MCF 10A (cell line): ENCODE results near the gene KLK6. TPM values are rescaled to one million over a fixed set of nuclear protein-coding genes. Genes with fewer than 3 reads are reported as not detected.
A peak's percentile ranks its signal among the peaks of the same experiment; 100 is the strongest.

ENCODE experiments used
- Bru-seq: library from RNA; stranded (reverse); fragments of 400-500 nt; gene quantifications from one replicate; lab custom pipeline; 2021; lab: Mats Ljungman, UMichigan
- BruChase-seq, 2 experiments: library from RNA; stranded (reverse); fragments of 400-500 nt; gene quantifications; one replicate each; lab custom pipeline; 2021; lab: Mats Ljungman, UMichigan
- BruUV-seq: library from RNA; stranded (reverse); fragments of 400-500 nt; replicated peaks from 2 replicates; lab custom pipeline; 2021; lab: Mats Ljungman, UMichigan
- CTCF ChIA-PET: fragments of 300-600 bp; sonication (Branson Sonifier 250); formaldehyde crosslinking; extraction: SDS; loops from one replicate; lab custom pipeline; 2021; ENCODE audit warnings: antibody characterized with exemption, inconsistent platforms; lab: Yijun Ruan, JAX
- POLR2A ChIA-PET: fragments of 300-600, 350-650 bp; sonication (Branson Sonifier 250); formaldehyde crosslinking; extraction: SDS; loops from one replicate; lab custom pipeline; 2020; ENCODE audit warnings: antibody characterized with exemption, inconsistent platforms; lab: Yijun Ruan, JAX
- DNase-seq: peaks from one replicate; pipeline ENCODE4 v3.0.0-alpha.2; 2018; ENCODE audit not compliant: unreplicated experiment
- H3K27ac Mint-ChIP-seq: one replicate; pipeline ENCODE4 v1.8.0; 2022; ENCODE audit warnings: mild to moderate bottlenecking, low read depth, mixed read lengths; ENCODE audit not compliant: unreplicated experiment
- H3K27me3 Mint-ChIP-seq: one replicate; pipeline ENCODE4 v1.8.0; 2022; ENCODE audit warnings: mixed read lengths; ENCODE audit not compliant: insufficient read depth, unreplicated experiment
- H3K36me3 Mint-ChIP-seq: one replicate; pipeline ENCODE4 v1.8.0; 2022; ENCODE audit warnings: mild to moderate bottlenecking, moderate library complexity, mixed read lengths; ENCODE audit not compliant: insufficient read depth, unreplicated experiment
- H3K4me1 Mint-ChIP-seq: one replicate; pipeline ENCODE4 v1.8.0; 2022; ENCODE audit warnings: mixed read lengths; ENCODE audit not compliant: insufficient read depth, unreplicated experiment
- H3K4me3 Mint-ChIP-seq: one replicate; pipeline ENCODE4 v1.8.0; 2022; ENCODE audit warnings: mild to moderate bottlenecking, moderate library complexity, mixed read lengths; ENCODE audit not compliant: unreplicated experiment
- H3K9me3 Mint-ChIP-seq: one replicate; pipeline ENCODE4 v1.8.0; 2022; ENCODE audit warnings: mixed read lengths; ENCODE audit not compliant: unreplicated experiment
- CTCF ChIP-seq: fragments of 200-600 bp; IDR thresholded peaks from one replicate; pipeline ENCODE4 v1.8.0; 2022; ENCODE audit warnings: antibody characterized with exemption, mild to moderate bottlenecking; ENCODE audit not compliant: unreplicated experiment
- intact Hi-C: fragments of 100-400 bp; cut with micrococcal nuclease; formaldehyde crosslinking; loops from 2 replicates; pipeline ENCODE4 v1.14.1; 2022
- long read RNA-seq: library from polyadenylated mRNA; stranded (forward); transcript quantifications from one replicate; pipeline ENCODE4 v2.0.0, GENCODE V29; 2022
- total RNA-seq: library from RNA; stranded (reverse); gene quantifications from 2 replicates; pipeline ENCODE4 v1.2.3, GENCODE V29; 2022

KLK6 gene
- total RNA-seq (not detected in 2 replicates), Bru-seq, nascent RNA (not detected), BruChase-seq, experiment 1, labeled RNA remaining after a 6-hour chase (not detected), BruChase-seq, experiment 2, labeled RNA remaining after a 2-hour chase (percentile 8 among the genes with signal in this experiment)
- long read RNA-seq, result 0 reads

- ChIA-PET CTCF (no interaction called here), POLR2A (no interaction called here)
- no peak for TF ChIP-seq CTCF
- Mint-ChIP-seq H3K9me3 (no peaks in the 10 kb centered on the region), H3K36me3 (no peaks in the 10 kb centered on the region), H3K4me3 (no peak within 1 kb of the TSS), H3K27me3 (no peaks in the 10 kb centered on the region), H3K4me1 (no peaks in the 10 kb centered on the region), H3K27ac (peak within 1 kb of the TSS; percentile 72)
- intact Hi-C loops, result no loop called here
- DNase-seq, result peak; percentile 12
- BruUV-seq, result no TSS peak
Measured at GRCh38 chr19:50969413-50969760, at the start of gene KLK6. TSS of gene KLK6 (minus strand) at chr19:50969591. CDS start at chr19:50968104, 1,487 bp downstream.

GRCh38 chr19:51018745-51019543, 49.6 kb upstream of the KLK6 start:
- H3K36me3 Mint-ChIP-seq, result no peaks in the 10 kb centered on the region
- no peak for DNase-seq
- no peak for TF ChIP-seq CTCF
- BruUV-seq, result no TSS peak
- H3K9me3 Mint-ChIP-seq, result no peaks in the 10 kb centered on the region
- H3K27ac Mint-ChIP-seq, result no peak overlapping the region
- intact Hi-C loops, result no loop called here
- ChIA-PET POLR2A (interaction anchor here (0.5 kb wide), 1 partner anchor 189 kb away, joined by 3 read pairs; no protein-coding TSS in a partner anchor), CTCF (interaction anchor here (0.5 kb wide), 1 partner anchor 86 kb away, joined by 3 read pairs; no protein-coding TSS in a partner anchor)
- H3K4me1 Mint-ChIP-seq, result peaks cover 7% of the 10 kb centered on the region
- H3K4me3 Mint-ChIP-seq, result peak overlapping the region; percentile 32
- peaks cover 40% of the 10 kb centered on the region for H3K27me3 Mint-ChIP-seq

- H3K27ac Mint-ChIP-seq, result no peak overlapping the region
- H3K9me3 Mint-ChIP-seq, result no peaks in the 10 kb centered on the region
- ChIA-PET POLR2A (interaction anchor here (0.6 to 1.4 kb wide), 2 partner anchors 23 to 107 kb away, joined by 3 to 4 read pairs; no protein-coding TSS in a partner anchor), CTCF (interaction anchor here (0.6 to 2.8 kb wide), 23 partner anchors 10 to 817 kb away, joined by 3 to 13 read pairs (median 4); partner anchors contain the start of genes KLK2 and KLK8)
- peak overlapping the region; percentile 3 for H3K4me3 Mint-ChIP-seq
- no peak for DNase-seq
- peak; percentile 59 for TF ChIP-seq CTCF
- H3K4me1 Mint-ChIP-seq, result peaks cover 7% of the 10 kb centered on the region
- peaks cover 40% of the 10 kb centered on the region for H3K27me3 Mint-ChIP-seq
- no peaks in the 10 kb centered on the region for H3K36me3 Mint-ChIP-seq
- no TSS peak for BruUV-seq
- intact Hi-C loops, result loop anchor here (1.0 kb wide), 1 partner anchor 87 kb away; no protein-coding TSS in a partner anchor
Measured at GRCh38 chr19:51016798-51017683, 47.6 kb upstream of the KLK6 start.
